Epidermal melanocyte (primary cell): ENCODE data around the gene ACP1.
"Not testable (repeated sequence)": the region's sequence is repeated elsewhere in the genome, so short reads cannot be mapped to it uniquely, and the experiment has no call there.

Source experiments
- DNase-seq: peaks from one replicate; pipeline ENCODE4 v3.0.0; 2011; ENCODE audit warnings: low spot score; ENCODE audit not compliant: insufficient read length

The ACP1 gene

GRCh38 chr2:310994-311393 is 46.2 kb downstream of the ACP1 start:
- no peak for DNase-seq

DNA sequence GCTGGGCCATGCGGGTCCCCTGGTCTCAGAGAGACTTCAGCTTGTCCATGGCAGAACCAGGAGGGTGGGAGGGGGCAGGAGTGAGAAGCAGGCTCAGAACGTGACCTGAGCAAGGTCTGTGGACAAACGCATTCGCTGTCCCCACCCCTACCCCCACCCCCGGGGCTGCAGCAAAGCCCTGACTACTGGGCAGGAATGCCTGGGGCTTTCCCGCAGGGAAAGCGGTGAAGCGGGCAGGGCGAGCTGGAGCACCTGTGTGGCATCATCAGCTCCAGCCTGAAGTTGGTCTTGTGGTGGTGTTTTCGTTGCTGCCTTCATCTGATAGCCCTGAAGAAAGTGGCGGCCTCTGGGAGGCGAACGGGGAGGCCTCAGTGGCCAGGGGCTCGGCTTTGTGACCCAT is 49.2 kb downstream of the ACP1 start:
- DNase-seq = no peak

DNA sequence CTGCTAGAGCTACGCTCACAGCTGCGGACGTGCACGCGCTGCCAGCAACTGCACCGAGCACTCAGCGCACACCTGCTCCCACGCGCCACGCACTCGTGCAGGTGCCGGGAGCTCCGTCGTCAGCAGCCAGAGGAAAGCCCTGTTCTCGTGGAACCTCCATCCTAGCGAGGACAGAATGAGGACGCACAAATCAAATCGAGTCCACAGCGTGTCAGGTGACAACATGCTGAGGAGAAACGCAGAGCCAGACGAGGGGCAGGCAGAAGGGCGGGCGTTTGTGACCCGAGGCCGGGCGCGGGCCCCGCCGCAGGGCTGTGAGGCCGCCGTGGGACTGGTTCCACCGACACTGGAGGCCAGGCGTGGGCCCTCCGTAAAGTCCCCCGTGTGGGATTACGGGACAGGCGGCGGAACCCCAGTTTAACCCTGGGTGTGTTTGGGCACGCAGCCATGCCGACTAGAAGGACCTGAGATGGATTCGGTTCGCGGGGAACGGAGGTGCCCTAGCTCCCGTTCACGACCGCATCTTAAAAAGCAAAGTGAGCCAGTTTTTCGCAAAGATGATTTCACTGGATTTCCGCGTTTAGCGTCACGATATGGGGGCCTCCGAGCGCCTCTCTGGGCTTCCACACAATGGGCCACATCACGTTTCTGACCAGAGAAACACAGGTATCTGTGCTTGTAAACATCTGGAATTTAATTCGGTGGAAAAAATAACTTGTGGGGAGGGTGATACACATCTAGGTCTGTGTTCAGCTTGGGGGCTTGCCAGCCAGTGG is 50.0 kb downstream of the ACP1 start:
- no peak for DNase-seq

GRCh38 chr2:315925-316324 is 51.2 kb downstream of the ACP1 start:
- not testable (repeated sequence) for DNase-seq

GRCh38 chr2:316381-316780 is 51.6 kb downstream of the ACP1 start:
- DNase-seq = no peak

- DNase-seq = no peak
Measured at GRCh38 chr2:317501-318424, 53.0 kb downstream of the ACP1 start.

- no peak for DNase-seq
Measured at GRCh38 chr2:319059-319600, 54.4 kb downstream of the ACP1 start.

DNA sequence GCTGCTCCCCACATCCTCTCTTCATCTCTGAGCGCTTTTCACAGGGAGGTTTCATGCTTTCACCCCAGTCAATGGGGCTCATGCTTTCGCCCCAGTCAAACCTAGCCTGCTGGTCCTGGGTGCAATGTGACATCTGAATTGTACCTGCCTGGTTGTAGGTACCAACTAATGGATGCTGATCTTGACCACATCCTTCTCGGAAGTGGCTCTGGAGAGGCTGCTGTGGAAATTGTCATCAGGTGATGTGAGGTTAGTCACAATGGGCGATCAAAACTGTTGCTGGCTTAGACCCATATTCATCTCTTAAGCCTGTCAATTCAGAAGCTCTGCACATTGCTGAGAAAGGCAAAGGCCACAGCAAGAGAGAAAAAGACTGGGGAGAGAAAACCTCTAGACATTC is 55.8 kb downstream of the ACP1 start:
- DNase-seq = no peak

GRCh38 chr2:322326-322725 is 57.6 kb downstream of the ACP1 start:
- no peak for DNase-seq

DNA sequence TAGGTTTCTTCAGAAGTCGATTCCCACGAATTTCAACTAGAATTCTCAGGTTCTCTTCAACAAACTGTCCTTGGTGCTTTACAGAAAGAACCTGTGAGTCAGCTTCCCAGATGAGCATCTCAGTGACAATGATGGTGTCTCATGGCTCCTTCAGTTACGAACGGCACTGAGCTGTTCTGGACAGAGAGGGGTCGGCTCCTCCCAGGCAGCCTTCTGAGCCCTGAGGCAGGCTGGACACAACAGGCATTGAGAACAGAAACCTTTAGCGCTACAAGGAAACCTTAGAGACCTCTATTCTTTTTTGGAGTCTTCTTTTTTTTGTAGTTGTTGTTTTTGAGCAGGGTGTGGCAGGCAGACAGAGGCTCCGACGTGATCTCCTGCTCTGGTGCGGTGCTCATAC is 58.3 kb downstream of the ACP1 start:
- DNase-seq = no peak
